NCI-H748 (cell line): ENCODE data around the gene BSND.
"Not testable (repeated sequence)": the region's sequence is repeated elsewhere in the genome, so short reads cannot be mapped to it uniquely, and the experiment has no call there.

Experiments
- DNase-seq: peaks from one replicate; lab custom pipeline; 2025; ENCODE audit not compliant: unreplicated experiment; lab: John Stamatoyannopoulos, UW

BSND gene

DNA sequence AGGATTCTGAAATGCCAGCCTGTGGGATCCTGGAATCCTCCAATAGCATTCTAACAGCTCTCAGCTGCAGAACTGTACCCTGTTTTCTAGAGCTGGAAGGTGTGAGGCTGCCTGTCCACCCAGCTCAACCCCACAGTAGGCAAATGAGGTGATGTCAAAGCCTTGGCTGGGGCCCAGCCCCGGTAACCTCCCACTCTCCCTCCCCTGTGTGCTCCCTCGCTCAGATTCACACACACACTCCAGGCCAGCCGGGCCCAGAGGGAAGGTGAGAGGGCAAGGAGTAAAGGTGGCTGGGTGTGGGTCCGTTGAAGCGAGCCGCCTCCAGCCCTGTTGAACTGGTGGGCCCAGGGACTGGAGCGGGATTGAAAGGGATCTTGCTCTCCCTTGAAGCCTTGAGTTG is at the start of gene BSND:
TSS of gene BSND (plus strand) at position 257 of the 400 bp plus-strand sequence. CDS start 254 bp downstream, outside the sequence.
- no peak for DNase-seq

DNA sequence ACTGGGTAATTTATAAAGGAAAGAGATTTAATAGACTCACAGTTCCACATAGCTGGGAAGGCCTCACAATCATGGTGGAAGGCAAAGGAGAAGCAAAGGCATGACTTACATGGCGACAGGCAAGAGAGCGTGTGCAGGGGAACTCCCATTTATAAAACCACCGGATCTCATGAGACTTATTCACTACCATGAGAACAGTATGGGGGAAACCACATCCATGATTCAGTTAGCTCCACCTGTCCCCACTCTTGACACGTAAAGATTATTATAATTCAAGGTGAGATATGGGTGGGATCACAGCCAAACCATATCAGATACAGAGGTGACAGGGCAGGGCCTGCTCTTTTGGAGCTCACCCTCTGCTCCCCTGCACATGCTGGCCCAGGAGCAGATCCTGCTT is 49.7 kb upstream of the BSND start:
- DNase-seq, result no peak

DNA sequence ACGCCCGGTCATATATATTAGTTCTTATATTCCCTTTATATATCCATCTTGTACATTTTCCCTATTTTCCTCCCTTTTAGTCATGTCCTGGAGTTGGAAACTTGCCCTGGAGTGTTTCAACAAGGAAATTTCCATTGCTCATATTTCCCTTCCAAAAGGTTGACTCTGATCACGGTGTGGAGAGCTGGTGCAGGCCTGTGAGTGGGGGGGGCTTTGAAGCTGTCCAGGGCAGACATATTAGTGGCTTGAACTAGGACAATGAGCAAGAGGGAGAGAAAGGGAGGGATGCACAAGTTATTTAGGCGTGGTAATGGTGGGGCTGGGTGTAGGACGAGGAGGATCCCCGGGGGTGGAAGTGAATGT is 48.7 kb upstream of the BSND start:
- DNase-seq, result no peak

DNA sequence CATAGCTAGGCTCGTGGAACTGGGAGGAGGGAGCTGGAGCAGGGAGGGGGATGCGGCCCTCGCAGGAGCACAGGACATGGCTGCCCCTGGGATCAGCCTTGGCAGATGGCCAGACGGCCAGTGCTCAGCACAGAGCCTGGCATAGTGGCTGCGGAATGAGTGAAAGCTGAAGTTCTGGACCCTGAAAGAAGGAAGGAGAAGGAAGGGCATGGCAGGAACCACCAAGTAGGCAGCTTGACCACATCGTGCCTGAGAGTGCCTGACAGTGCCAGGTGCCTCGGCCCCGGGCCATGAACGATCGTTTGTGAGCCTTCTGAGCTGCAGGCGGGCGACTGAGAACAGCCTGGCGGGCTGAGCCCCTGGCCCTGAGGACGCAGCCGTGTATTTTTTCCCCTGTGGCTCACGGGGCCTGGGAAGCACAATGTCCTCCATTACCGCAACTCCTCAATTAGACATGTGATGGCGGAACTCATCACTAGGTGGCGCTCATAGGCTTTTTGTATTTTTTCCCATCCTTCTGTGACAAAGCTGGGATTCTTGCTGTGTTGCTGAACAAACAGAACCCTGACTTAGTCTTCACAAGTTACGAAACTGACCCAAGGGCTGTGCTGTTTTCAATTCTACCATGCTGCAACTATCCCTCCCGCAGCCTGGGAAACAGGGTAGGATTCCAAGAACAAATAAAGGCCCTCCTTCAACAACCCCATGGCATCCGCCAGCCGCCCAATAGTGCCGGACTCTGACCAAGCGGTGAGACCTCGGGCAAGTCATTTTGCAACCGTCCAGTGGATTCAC is 48.2 kb upstream of the BSND start:
- peak; percentile 75 for DNase-seq

DNA sequence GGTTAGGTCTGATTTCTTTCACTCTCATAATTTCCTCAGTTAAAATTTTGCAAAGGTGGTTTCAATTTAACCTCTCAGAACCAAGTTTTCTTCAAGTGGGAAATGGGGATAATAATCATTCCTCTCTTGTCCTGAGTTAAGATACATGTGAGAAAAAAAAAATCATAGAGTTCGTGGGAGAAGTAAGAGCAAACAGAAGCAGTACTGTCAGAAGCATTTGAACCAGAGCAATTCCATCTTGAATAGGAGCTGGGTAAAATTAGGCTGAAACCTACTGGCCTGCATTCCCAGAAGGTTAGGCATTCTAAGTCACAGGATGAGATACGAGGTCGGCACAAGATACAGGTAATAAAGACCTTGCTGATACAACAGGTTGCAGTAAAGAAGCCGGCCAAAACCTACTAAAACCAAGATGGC is 46.9 kb upstream of the BSND start:
- DNase-seq, result no peak

DNA sequence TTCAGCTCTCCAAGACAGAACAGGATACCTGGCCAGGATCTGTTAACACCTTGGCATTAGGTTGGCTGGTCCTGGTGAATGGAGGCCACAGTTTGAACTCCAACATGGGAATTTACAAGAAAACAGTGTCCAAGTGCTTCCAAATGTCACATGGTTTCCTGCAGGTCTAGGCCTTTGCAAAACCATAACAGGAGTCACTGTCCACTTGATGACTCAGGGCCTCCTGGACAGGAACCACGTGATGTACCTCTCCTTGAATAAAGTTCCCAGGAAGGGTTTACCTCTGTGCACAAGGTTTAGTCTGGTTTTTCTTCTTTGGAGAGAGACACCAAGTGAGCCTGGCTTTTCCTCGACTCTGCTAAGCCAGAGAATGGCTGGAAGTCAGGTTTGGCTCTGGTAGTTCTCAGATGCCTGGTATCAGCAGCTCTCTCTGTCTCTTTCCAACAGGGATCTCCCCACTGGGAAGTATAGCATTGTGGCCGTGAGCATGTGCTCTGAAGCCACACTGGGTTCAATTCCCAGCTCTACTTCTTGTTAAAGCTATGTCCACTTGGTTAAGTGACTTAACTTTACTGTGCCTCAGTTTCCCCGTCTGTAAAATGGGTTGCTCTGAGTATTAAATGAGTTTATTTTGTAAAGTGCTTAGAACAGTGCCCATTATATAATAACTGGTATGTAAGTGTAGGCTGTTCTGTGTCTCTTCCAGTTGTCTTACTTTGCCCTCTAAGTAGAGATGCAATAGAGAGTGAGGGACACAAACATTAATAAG is 45.6 kb upstream of the BSND start:
- DNase-seq, result no peak

DNA sequence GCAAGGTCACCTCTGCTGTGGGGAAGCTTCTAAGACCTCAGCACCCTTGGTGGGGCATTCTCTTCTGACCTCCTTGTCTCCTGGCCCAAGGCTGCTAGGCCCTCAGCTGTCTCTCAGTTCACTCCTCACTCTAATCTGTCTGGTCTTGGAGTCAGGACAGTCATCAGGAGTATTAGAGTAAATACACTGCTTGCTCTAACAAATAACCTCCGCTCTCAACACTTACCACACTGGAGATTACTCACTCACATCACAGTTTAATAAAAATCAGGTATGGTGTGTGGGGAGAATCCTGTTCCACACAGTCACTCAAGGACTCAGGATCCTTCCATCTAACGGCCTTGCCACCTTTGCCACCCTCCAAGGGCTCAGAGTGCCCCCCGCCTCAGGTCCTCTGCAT is 44.9 kb upstream of the BSND start:
- DNase-seq, result no peak

DNA sequence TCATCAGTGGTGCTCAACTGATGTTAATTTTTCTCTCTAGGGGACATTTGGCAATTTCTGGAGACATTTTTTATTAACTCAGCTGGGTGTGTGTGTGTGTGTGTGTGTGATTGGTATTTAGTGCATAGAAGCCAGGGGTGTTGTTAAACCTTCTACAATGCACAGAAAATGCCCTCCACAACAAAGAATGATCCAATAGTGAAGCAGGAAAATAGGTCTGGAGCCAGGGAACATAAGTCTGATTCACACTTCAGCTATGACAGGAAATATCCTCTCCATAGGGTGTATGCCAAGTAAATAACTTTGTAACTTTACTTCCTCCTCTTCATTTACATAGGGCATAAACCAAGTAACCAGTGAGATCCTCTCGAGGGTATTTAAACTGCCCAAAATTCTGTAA is 43.4 kb upstream of the BSND start:
- DNase-seq, result no peak

DNA sequence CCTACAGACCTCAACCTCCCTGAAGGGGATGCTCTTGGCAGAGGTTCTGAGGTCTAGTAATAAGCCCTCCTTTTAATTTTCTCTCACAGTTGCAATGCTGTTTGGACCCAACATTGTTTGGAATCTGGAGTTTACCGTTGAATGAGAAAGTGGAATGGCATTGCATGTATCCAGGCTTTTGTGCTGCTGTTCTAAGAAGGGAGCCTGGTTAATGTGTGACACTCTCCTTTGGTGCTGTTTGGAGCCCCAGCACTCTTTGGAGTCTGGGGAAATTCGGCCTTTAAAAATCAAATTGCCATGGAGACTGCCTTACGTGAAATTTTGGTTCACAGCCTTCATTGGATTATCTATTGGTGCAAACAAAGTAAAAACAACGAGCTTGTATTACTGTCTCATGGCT is 42.0 kb upstream of the BSND start:
- no peak for DNase-seq

DNA sequence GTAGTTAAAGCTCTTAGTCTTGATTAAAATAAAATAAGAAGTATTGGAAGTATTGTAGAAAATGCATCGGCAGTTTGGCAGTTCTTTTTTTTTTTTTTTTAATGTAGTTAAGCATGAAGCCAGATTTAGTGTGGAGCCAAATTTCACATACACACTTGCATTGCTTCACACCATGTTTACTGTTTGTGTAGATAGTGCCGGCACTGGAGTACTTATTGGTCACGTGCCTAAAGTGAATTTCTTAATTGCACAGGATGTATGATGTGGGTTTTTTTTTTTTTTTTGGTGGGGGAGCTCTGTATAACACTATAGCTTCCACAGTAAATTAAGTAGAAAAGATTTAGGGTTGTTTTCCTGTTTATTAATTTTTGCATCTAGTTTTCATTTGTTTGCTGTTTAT is 39.5 kb upstream of the BSND start:
- no peak for DNase-seq

DNA sequence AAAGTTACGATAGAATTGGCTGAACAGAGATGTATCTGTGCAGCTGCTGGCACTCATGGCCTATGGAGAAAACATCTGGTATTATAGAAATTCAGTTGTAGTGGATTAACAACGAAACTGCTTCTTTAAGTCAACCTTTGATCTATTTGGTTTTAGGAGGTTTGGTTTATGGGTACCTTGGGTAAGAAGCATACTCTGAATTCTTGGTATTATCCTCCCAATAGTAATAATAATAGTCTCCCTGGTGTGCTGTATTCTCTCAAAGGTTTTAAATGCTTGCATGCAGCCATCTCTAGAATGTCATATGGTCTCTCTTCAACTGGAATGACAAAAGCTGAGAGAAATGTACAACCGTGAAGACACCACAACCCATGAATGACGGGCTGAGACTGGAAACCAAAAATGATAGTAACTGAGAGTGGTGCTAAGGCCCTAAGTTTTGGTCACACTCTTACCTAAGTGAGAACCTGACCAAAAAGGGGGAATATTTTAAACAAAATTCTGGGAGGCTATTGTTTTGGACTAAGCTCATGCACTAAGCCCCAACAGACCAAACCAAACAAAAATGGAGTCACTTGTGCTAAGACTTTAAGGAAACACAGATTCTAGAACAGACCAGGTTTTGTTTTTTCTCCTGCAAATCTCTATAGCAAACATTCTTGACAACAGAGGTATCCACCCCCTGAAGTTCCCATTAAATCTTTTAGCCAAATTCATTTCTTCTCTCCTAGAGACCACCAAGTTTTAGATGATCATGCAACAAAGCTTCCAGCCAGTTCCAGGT is 35.9 kb upstream of the BSND start:
- DNase-seq, result no peak

DNA sequence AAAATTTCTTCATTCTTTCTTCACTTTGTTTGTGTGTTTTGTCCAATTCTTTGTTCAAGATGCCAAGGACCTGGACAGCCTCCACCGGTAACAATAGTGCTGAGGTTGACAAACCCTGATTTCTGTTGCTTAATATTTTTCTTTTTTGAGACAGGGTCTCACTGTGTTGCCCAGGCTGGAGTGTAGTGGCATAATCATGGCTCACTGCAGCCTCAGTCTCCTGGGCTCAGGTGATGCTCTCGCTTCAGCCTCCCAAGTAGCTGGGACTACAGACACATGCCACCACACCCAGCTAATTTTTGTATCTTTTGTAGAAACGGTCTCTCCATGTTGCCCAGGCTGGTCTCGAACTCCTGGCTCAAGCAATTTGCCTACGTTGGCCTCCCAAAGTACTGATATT is 34.9 kb upstream of the BSND start:
- DNase-seq, result not testable (repeated sequence)

DNA sequence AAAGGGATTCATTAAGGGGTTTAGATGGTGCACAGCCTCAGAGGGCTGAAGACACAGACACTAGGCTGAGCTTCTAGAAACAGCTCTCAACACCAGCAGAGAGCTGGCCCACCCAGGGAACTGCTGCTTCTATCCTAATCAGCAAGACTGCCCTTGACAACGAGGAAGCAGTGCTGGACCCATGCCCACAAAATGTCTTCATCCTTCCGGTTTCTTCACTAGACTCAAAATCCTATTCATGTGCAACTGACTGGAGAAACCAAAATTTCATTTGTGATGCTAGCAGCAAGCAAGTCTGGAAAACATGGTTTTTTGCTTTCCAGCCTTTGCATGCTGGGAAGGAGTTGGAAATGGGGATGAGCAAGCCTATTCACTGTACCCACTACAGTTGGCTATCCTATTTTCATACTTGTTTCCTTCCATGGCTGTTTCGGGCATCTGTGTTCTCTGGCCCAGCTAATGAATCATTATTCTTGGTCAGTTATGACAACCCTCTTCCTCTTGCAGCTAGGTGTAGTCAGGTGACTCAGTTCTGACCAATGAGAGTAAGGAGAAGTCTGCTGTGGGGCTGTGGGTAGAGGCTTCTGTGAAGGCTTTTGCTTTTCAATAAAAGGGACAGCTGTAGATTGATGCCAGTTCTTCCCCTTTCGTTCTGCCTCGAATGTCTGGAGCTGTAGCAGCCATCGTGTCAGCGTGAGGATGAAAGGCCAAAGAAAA is 33.0 kb upstream of the BSND start:
- no peak for DNase-seq

DNA sequence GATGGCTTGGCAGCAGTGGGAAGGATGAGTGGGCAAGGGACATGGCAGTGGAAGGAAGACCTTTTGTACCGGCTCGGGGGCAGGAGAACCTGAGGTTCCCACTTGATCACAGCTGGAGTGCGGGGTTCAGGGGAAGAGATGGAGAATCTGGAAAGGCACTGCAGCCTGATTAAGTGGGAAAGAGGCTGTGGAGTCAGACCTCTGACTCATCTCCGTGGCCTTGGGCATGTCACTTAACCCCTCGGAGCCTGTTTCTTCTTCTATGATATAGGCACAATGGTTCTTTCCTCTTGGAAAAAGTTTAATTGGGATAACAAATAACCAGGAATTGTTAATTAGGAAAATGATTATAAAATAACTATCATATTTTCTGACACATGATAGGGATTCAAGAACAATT is 31.4 kb upstream of the BSND start:
- DNase-seq, result no peak

DNA sequence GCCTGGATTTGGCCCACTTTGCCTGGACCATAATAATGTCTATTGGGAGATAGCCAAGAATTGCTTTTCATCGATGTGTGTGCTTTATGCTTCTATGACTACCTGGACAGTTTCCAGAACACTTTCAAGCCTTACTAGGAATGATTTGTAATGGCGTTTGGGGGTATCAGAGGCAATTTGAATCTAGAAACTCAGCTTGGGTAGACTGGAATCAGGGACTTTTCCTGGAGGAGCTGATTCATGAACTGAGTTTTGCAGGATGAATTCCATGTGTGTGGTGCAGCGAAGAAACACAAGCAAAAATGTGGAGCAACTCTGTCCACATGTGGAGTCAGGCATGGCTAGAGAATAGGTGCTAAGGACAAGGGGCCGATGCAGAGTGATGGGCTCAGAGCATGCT is 30.2 kb upstream of the BSND start:
- DNase-seq, result no peak

DNA sequence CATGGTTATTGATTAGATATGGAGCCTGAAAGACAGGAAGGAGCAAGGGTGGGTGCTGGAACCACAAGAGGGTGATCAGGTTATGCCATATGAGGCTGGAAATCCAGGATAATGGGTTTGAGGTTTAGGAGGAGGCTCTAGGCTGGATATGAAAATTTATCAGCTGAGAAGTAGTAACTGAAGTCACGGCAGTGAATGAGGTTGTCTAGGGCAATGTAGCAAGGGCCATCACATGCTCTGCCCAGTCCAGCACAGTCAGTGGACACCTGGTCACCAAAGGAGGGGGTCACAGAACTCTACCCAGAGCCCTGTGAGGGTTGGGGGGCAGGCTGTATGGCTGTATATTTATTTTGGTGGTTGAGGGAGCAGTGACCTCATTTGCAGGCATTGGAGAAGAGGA is 28.9 kb upstream of the BSND start:
- DNase-seq, result no peak

DNA sequence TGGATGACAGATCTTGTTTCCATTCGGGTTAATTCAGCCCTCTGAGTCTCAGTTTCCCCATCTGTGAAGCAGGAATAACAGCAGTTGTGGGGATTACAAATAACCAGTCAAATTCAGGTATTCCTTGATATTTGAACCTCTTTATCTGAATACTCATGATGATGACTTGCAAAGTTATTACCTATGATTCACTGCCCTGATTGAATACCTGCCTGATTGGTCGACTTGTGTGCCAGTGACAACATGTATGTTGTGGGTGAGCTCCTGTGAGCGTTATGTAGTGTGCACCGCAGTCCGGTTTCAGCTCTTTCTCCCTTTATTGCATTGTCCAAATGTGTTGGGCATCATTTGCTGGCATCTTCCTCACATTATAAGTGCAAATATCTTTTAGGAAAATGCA is 27.8 kb upstream of the BSND start:
- no peak for DNase-seq

DNA sequence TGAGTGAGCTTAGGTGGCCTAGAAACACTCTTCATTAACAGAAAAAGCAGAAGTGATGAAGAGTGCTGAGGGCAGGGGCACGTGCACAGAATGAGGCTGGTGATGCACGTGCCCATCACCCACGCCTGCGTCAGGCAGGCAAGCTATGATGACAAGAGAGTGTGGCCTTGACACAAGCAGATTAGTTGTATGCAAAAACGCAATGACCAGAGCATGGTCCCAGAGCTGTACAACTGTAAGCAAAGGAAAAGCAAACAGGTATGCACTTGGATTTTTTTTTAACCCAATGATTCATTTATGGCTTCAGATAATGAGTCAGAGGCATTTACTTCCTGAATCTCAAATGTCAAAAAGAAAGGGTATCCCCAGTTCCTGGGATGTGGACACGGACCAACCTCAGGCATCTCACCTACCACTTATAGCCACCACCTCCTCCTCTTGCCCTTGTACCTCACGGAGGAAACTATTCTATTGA is 27.4 kb upstream of the BSND start:
- DNase-seq, result no peak

DNA sequence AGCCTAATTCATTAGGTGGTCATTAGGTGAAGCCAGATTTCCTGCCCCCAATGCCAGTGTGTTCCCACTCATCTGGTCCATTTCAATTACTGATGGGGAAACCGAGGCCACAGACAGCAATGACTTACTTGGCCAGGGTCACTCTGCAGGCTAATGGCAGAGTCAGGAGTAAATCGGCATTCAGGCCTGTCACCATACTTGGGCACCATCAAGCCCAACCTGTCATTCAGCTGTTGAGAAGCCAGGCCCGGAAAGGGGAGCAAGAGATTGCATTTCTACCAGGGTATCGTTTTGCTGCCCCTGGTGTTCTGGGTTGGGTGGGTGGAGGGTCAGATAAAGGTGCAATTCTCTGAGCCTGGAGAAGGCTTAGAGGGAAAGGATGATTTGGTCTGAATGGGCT is 26.3 kb upstream of the BSND start:
- no peak for DNase-seq

DNA sequence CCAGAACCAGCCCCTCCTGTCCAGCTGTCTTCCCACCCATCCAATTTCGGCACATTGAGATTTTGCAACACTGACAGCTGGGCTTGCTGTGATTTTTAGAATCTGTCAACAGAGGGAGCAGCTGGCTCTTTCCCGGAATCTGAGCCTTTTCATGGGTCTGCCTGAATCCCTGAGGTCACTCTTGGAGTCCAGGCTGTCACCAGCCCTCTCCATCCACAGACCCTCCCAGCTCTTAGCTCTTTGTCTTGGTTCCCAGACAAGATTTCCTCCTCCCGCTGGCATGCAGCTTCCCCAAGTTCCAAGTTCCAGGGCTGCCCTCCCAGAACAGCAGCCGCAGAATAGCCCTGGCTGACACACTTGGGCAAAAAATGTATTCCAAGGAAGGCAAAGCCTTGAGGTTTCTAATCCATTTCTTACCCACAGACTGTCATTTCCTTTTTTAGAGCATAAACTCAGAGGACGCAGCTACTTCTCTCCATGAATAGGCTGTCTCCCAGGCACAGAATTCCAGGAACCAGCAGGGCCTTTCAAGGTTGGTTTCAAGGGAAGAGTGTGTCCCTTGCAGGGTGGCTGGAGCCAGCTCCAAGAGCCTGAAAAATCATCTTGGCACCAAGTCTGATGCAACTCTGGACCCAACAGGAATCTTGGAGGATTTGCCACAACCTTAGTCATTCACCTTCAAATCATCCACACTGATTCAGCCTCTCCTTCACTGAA is 25.4 kb upstream of the BSND start:
- DNase-seq, result peak; percentile 77
